Memory B cell (primary cell): ENCODE results near the gene CDH13.
A peak's percentile ranks its signal among the peaks of the same experiment; 100 is the strongest.

Experiments
- ATAC-seq: fragments of 150-1000 bp; cut with Tn5 transposase; 2 replicates; pipeline ENCODE4 v1.10.0; 2021; ENCODE audit warnings: low read depth, mild to moderate bottlenecking, moderate library complexity
- DNase-seq, 2 donors: peaks; one replicate each; pipeline ENCODE4 v3.0.0; 2022; ENCODE audit warnings: low spot score in 2 of 2
- H3K27ac Mint-ChIP-seq: one replicate; pipeline ENCODE4 v1.8.0; 2022; ENCODE audit warnings: mild to moderate bottlenecking, moderate library complexity, mixed read lengths
- H3K27me3 Mint-ChIP-seq: one replicate; pipeline ENCODE4 v1.8.0; 2022; ENCODE audit warnings: mixed read lengths
- H3K36me3 Mint-ChIP-seq: one replicate; pipeline ENCODE4 v1.8.0; 2022; ENCODE audit warnings: mild to moderate bottlenecking, mixed read lengths
- H3K4me1 Mint-ChIP-seq: one replicate; pipeline ENCODE4 v1.8.0; 2022; ENCODE audit warnings: mixed read lengths
- H3K4me3 Mint-ChIP-seq: one replicate; pipeline ENCODE4 v1.8.0; 2022; ENCODE audit warnings: mild to moderate bottlenecking, moderate library complexity, mixed read lengths
- H3K9me3 Mint-ChIP-seq: one replicate; pipeline ENCODE4 v1.8.0; 2022; ENCODE audit warnings: mixed read lengths

The CDH13 gene

GRCh38 chr16:83533193-83533592, 906.4 kb downstream of the CDH13 start:
- Mint-ChIP-seq H3K27ac (no peak overlapping the region), H3K4me1 (no peaks in the 10 kb centered on the region), H3K27me3 (peaks cover 14% of the 10 kb centered on the region), H3K9me3 (peaks cover 6% of the 10 kb centered on the region), H3K4me3 (no peak overlapping the region), H3K36me3 (no peaks in the 10 kb centered on the region)
- no peak for DNase-seq
- ATAC-seq: peak; percentile 15

- no peaks in the 10 kb centered on the region for H3K4me1 Mint-ChIP-seq
- no peak overlapping the region for H3K27ac Mint-ChIP-seq
- DNase-seq: no peak
- no peak for ATAC-seq
- H3K9me3 Mint-ChIP-seq: peaks cover 8% of the 10 kb centered on the region
- peaks cover 11% of the 10 kb centered on the region for H3K27me3 Mint-ChIP-seq
- no peak overlapping the region for H3K4me3 Mint-ChIP-seq
- no peaks in the 10 kb centered on the region for H3K36me3 Mint-ChIP-seq
Observed at GRCh38 chr16:83538707-83539106, 911.9 kb downstream of the CDH13 start.

GRCh38 chr16:83539736-83540490, 913.1 kb downstream of the CDH13 start:
- ATAC-seq (no peak), DNase-seq (no peak)
- Mint-ChIP-seq H3K27me3 (peaks cover 11% of the 10 kb centered on the region), H3K4me3 (no peak overlapping the region), H3K36me3 (no peaks in the 10 kb centered on the region), H3K9me3 (peaks cover 8% of the 10 kb centered on the region), H3K27ac (no peak overlapping the region), H3K4me1 (no peaks in the 10 kb centered on the region)

GRCh38 chr16:83541231-83541630, 914.5 kb downstream of the CDH13 start:
- no peak overlapping the region for H3K27ac Mint-ChIP-seq
- H3K27me3 Mint-ChIP-seq: peaks cover 7% of the 10 kb centered on the region
- no peak for DNase-seq
- no peaks in the 10 kb centered on the region for H3K4me1 Mint-ChIP-seq
- H3K9me3 Mint-ChIP-seq: peaks cover 6% of the 10 kb centered on the region
- no peaks in the 10 kb centered on the region for H3K36me3 Mint-ChIP-seq
- no peak overlapping the region for H3K4me3 Mint-ChIP-seq
- no peak for ATAC-seq

GRCh38 chr16:83542491-83542890, 915.7 kb downstream of the CDH13 start:
- no peak overlapping the region for H3K4me3 Mint-ChIP-seq
- no peaks in the 10 kb centered on the region for H3K36me3 Mint-ChIP-seq
- H3K4me1 Mint-ChIP-seq: no peaks in the 10 kb centered on the region
- H3K27ac Mint-ChIP-seq: no peak overlapping the region
- peaks cover 7% of the 10 kb centered on the region for H3K27me3 Mint-ChIP-seq
- DNase-seq (no peak), ATAC-seq (no peak)
- H3K9me3 Mint-ChIP-seq: peaks cover 6% of the 10 kb centered on the region

GRCh38 chr16:83549316-83550182, 922.8 kb downstream of the CDH13 start:
- no peak overlapping the region for H3K27ac Mint-ChIP-seq
- no peak for DNase-seq

GRCh38 chr16:83550183-83550569, 923.4 kb downstream of the CDH13 start:
- Mint-ChIP-seq H3K27ac (no peak overlapping the region), H3K36me3 (no peaks in the 10 kb centered on the region), H3K27me3 (peaks cover 18% of the 10 kb centered on the region), H3K9me3 (peaks cover 7% of the 10 kb centered on the region), H3K4me1 (no peaks in the 10 kb centered on the region), H3K4me3 (no peak overlapping the region)
- DNase-seq: no peak
- no peak for ATAC-seq

More at GRCh38 chr16:83549316-83550182, 922.8 kb downstream of the CDH13 start:
- Mint-ChIP-seq H3K4me1 (no peaks in the 10 kb centered on the region), H3K4me3 (no peak overlapping the region), H3K9me3 (peaks cover 7% of the 10 kb centered on the region), H3K36me3 (no peaks in the 10 kb centered on the region), H3K27me3 (peaks cover 16% of the 10 kb centered on the region)
- no peak for ATAC-seq

- no peak for DNase-seq
- H3K36me3 Mint-ChIP-seq: no peaks in the 10 kb centered on the region
- H3K4me3 Mint-ChIP-seq: no peak overlapping the region
- H3K4me1 Mint-ChIP-seq: no peaks in the 10 kb centered on the region
- ATAC-seq: no peak
- H3K27ac Mint-ChIP-seq: no peak overlapping the region
- peaks cover 13% of the 10 kb centered on the region for H3K27me3 Mint-ChIP-seq
- H3K9me3 Mint-ChIP-seq: peaks cover 3% of the 10 kb centered on the region
Observed at GRCh38 chr16:83552228-83552627, 925.5 kb downstream of the CDH13 start.

- Mint-ChIP-seq H3K4me3 (no peak overlapping the region), H3K4me1 (no peaks in the 10 kb centered on the region), H3K9me3 (peaks cover 3% of the 10 kb centered on the region), H3K27ac (no peak overlapping the region), H3K27me3 (peaks cover 10% of the 10 kb centered on the region), H3K36me3 (no peaks in the 10 kb centered on the region)
- ATAC-seq (no peak), DNase-seq (no peak)
Observed at GRCh38 chr16:83552930-83553329, 926.2 kb downstream of the CDH13 start.

GRCh38 chr16:83554096-83554495, 927.3 kb downstream of the CDH13 start:
- no peak overlapping the region for H3K4me3 Mint-ChIP-seq
- ATAC-seq (no peak), DNase-seq (no peak)
- peaks cover 12% of the 10 kb centered on the region for H3K27me3 Mint-ChIP-seq
- peaks cover 3% of the 10 kb centered on the region for H3K9me3 Mint-ChIP-seq
- H3K36me3 Mint-ChIP-seq: no peaks in the 10 kb centered on the region
- no peak overlapping the region for H3K27ac Mint-ChIP-seq
- H3K4me1 Mint-ChIP-seq: no peaks in the 10 kb centered on the region

GRCh38 chr16:83554540-83554939, 927.8 kb downstream of the CDH13 start:
- ATAC-seq: no peak
- no peak for DNase-seq
- H3K36me3 Mint-ChIP-seq: no peaks in the 10 kb centered on the region

GRCh38 chr16:83561876-83562275, 935.1 kb downstream of the CDH13 start:
- Mint-ChIP-seq H3K27ac (no peak overlapping the region), H3K9me3 (peaks cover 1% of the 10 kb centered on the region), H3K4me1 (no peaks in the 10 kb centered on the region), H3K36me3 (no peaks in the 10 kb centered on the region), H3K4me3 (no peak overlapping the region), H3K27me3 (peaks cover 11% of the 10 kb centered on the region)
- ATAC-seq (no peak), DNase-seq (no peak)

More at GRCh38 chr16:83554540-83554939, 927.8 kb downstream of the CDH13 start:
- peaks cover 5% of the 10 kb centered on the region for H3K9me3 Mint-ChIP-seq
- H3K4me3 Mint-ChIP-seq: no peak overlapping the region
- H3K4me1 Mint-ChIP-seq: no peaks in the 10 kb centered on the region
- H3K27ac Mint-ChIP-seq: no peak overlapping the region
- peaks cover 15% of the 10 kb centered on the region for H3K27me3 Mint-ChIP-seq

- no peak for ATAC-seq
Observed at GRCh38 chr16:83568345-83568744, 941.6 kb downstream of the CDH13 start.

GRCh38 chr16:83574388-83574787, 947.6 kb downstream of the CDH13 start:
- no peak for DNase-seq
- Mint-ChIP-seq H3K27me3 (peaks cover 4% of the 10 kb centered on the region), H3K4me1 (no peaks in the 10 kb centered on the region), H3K27ac (no peak overlapping the region), H3K9me3 (peaks cover 3% of the 10 kb centered on the region), H3K4me3 (no peak overlapping the region), H3K36me3 (no peaks in the 10 kb centered on the region)
- ATAC-seq: no peak

More at GRCh38 chr16:83568345-83568744, 941.6 kb downstream of the CDH13 start:
- Mint-ChIP-seq H3K27ac (no peak overlapping the region), H3K4me3 (no peak overlapping the region), H3K9me3 (no peaks in the 10 kb centered on the region), H3K27me3 (peaks cover 11% of the 10 kb centered on the region), H3K36me3 (no peaks in the 10 kb centered on the region), H3K4me1 (no peaks in the 10 kb centered on the region)
- DNase-seq: no peak
